ENCODE results near the gene KRT83.
"Not testable (repeated sequence)": the region's sequence is repeated elsewhere in the genome, so short reads cannot be mapped to it uniquely, and the experiment has no call there.

The KRT83 gene

GRCh38 chr12:52347551-52348510 lies 26.6 kb upstream of the KRT83 start:
- Histone ChIP-seq H3K4me3 (ENCODE audit: low read depth in 1 of 2, low read length in 1 of 2) (no peak overlapping the region), H3K27me3 (peaks cover 18% of the 10 kb centered on the region), H3K9me3 (no peaks in the 10 kb centered on the region), H3K27ac (no peak overlapping the region), H3K36me3 (no peaks in the 10 kb centered on the region), H3K4me1 (ENCODE audit: control insufficient read depth in 1 of 2, insufficient read depth in 1 of 2, low read depth in 1 of 2, low read length in 1 of 2) (no peaks in the 10 kb centered on the region)
- TF ChIP-seq, protein P1, sequence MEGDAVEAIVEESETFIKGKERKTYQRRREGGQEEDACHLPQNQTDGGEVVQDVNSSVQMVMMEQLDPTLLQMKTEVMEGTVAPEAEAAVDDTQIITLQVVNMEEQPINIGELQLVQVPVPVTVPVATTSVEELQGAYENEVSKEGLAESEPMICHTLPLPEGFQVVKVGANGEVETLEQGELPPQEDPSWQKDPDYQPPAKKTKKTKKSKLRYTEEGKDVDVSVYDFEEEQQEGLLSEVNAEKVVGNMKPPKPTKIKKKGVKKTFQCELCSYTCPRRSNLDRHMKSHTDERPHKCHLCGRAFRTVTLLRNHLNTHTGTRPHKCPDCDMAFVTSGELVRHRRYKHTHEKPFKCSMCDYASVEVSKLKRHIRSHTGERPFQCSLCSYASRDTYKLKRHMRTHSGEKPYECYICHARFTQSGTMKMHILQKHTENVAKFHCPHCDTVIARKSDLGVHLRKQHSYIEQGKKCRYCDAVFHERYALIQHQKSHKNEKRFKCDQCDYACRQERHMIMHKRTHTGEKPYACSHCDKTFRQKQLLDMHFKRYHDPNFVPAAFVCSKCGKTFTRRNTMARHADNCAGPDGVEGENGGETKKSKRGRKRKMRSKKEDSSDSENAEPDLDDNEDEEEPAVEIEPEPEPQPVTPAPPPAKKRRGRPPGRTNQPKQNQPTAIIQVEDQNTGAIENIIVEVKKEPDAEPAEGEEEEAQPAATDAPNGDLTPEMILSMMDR (IDR thresholded peaks at IDR 0.05): no peak

GRCh38 chr12:52347016-52347415 lies 25.8 kb upstream of the KRT83 start:
- H3K27ac ChIP-seq: no peak overlapping the region
- TF ChIP-seq, protein P1 (IDR thresholded peaks at IDR 0.05): no peak
- H3K36me3 ChIP-seq: no peaks in the 10 kb centered on the region

GRCh38 chr12:52346593-52346992 lies 25.4 kb upstream of the KRT83 start:
- Histone ChIP-seq H3K36me3 (no peaks in the 10 kb centered on the region), H3K4me3 (ENCODE audit: low read depth in 1 of 2, low read length in 1 of 2) (no peak overlapping the region), H3K27ac (no peak overlapping the region), H3K27me3 (peaks cover 21% of the 10 kb centered on the region), H3K9me3 (no peaks in the 10 kb centered on the region), H3K4me1 (ENCODE audit: control insufficient read depth in 1 of 2, insufficient read depth in 1 of 2, low read depth in 1 of 2, low read length in 1 of 2) (no peaks in the 10 kb centered on the region)
- TF ChIP-seq, protein P1 (IDR thresholded peaks at IDR 0.05): no peak

More at GRCh38 chr12:52347016-52347415, 25.8 kb upstream of the KRT83 start:
- Histone ChIP-seq H3K27me3 (peaks cover 21% of the 10 kb centered on the region), H3K9me3 (no peaks in the 10 kb centered on the region), H3K4me1 (ENCODE audit: control insufficient read depth in 1 of 2, insufficient read depth in 1 of 2, low read depth in 1 of 2, low read length in 1 of 2) (no peaks in the 10 kb centered on the region), H3K4me3 (ENCODE audit: low read depth in 1 of 2, low read length in 1 of 2) (no peak overlapping the region)

GRCh38 chr12:52345041-52345440 lies 23.8 kb upstream of the KRT83 start:
- peaks cover 12% of the 10 kb centered on the region for H3K27me3 ChIP-seq

GRCh38 chr12:52344111-52344510 lies 22.9 kb upstream of the KRT83 start:
- no peaks in the 10 kb centered on the region for H3K4me1 ChIP-seq (ENCODE audit: control insufficient read depth in 1 of 2, insufficient read depth in 1 of 2, low read depth in 1 of 2, low read length in 1 of 2)
- H3K36me3 ChIP-seq: no peaks in the 10 kb centered on the region
- H3K27ac ChIP-seq: no peak overlapping the region
- no peaks in the 10 kb centered on the region for H3K9me3 ChIP-seq
- peaks cover 5% of the 10 kb centered on the region for H3K27me3 ChIP-seq
- no peak overlapping the region for H3K4me3 ChIP-seq (ENCODE audit: low read depth in 1 of 2, low read length in 1 of 2)
- TF ChIP-seq, protein P1 (IDR thresholded peaks at IDR 0.05): no peak

More at GRCh38 chr12:52345041-52345440, 23.8 kb upstream of the KRT83 start:
- H3K36me3 ChIP-seq; H3K9me3 ChIP-seq; H3K27ac ChIP-seq; H3K4me3 ChIP-seq (ENCODE audit: low read depth in 1 of 2, low read length in 1 of 2); H3K4me1 ChIP-seq (ENCODE audit: control insufficient read depth in 1 of 2, insufficient read depth in 1 of 2, low read depth in 1 of 2, low read length in 1 of 2): not testable (repeated sequence)

- no peak overlapping the region for H3K27ac ChIP-seq
- no peaks in the 10 kb centered on the region for H3K36me3 ChIP-seq
- TF ChIP-seq, protein P1 (IDR thresholded peaks at IDR 0.05): no peak
- H3K9me3 ChIP-seq: no peaks in the 10 kb centered on the region
- no peaks in the 10 kb centered on the region for H3K4me1 ChIP-seq (ENCODE audit: control insufficient read depth in 1 of 2, insufficient read depth in 1 of 2, low read depth in 1 of 2, low read length in 1 of 2)
- no peak overlapping the region for H3K4me3 ChIP-seq (ENCODE audit: low read depth in 1 of 2, low read length in 1 of 2)
- peaks cover 5% of the 10 kb centered on the region for H3K27me3 ChIP-seq
Observed at GRCh38 chr12:52343550-52343949, 22.4 kb upstream of the KRT83 start.

All from neutrophil (primary cell).